Kidney (tissue), 14 donors: ENCODE data around the gene TFPI2. TPM values are rescaled to one million over a fixed set of nuclear protein-coding genes. Genes with fewer than 3 reads are reported as not detected.

Experiments used
- DNase-seq, 5 donors: peaks; one replicate each; pipeline ENCODE4 v3.0.0-alpha.2; 2013 to 2020
- FAIRE-seq: peaks from 2 replicates; lab custom pipeline; 2012; peaks lifted over from hg19 to GRCh38; lab: Jason Lieb, UNC
- H3K27ac ChIP-seq, 2 donors: one replicate each; pipeline ENCODE4 v1.7.0; 2013; ENCODE audit warnings: low read depth in 2 of 2, low read length in 2 of 2, inconsistent platforms in 1 of 2
- H3K27me3 ChIP-seq: one replicate; pipeline ENCODE4 v1.7.1; 2013; ENCODE audit warnings: low read length, inconsistent platforms; ENCODE audit not compliant: control insufficient read depth, insufficient read depth
- H3K36me3 ChIP-seq, 3 donors: one replicate each; pipeline versions ENCODE4 v1.7.0 to v1.7.1; 2013; ENCODE audit warnings: low read length in 3 of 3, control low read depth in 1 of 3, inconsistent platforms in 1 of 3; ENCODE audit not compliant: insufficient read depth in 3 of 3, control insufficient read depth in 2 of 3
- H3K4me1 ChIP-seq, 3 donors: one replicate each; pipeline versions ENCODE4 v1.7.0 to v1.7.1; 2013; ENCODE audit warnings: low read length in 3 of 3, inconsistent platforms in 1 of 3, low read depth in 1 of 3; ENCODE audit not compliant: control insufficient read depth in 2 of 3, insufficient read depth in 2 of 3
- H3K4me3 ChIP-seq, 3 donors: one replicate each; pipeline versions ENCODE4 v1.7.0 to v1.8.1; 2013; ENCODE audit warnings: low read length in 3 of 3, control low read depth in 1 of 3, inconsistent platforms in 1 of 3
- H3K9ac ChIP-seq, 3 donors: one replicate each; pipeline versions ENCODE4 v1.7.0 to v1.7.1; 2013; ENCODE audit warnings: low read length in 3 of 3, control low read depth in 1 of 3, inconsistent platforms in 1 of 3
- H3K9me3 ChIP-seq, 3 donors: one replicate each; pipeline versions ENCODE4 v1.7.0 to v1.7.1; 2013; ENCODE audit warnings: low read length in 3 of 3, control low read depth in 1 of 3, inconsistent platforms in 1 of 3; ENCODE audit not compliant: control insufficient read depth in 2 of 3, insufficient read depth in 1 of 3
- CTCF ChIP-seq: IDR thresholded peaks from 3 replicates; pipeline ENCODE4 v1.5.1; 2012; ENCODE audit warnings: mild to moderate bottlenecking, moderate library complexity, borderline replicate concordance; ENCODE audit not compliant: insufficient read depth; ENCODE audit errors: extremely low read depth
- intact Hi-C: fragments of 100-400 bp; cut with DNase I; formaldehyde crosslinking; loops from one replicate; pipeline ENCODE4 v1.11.1; 2022
- polyA plus RNA-seq: library from polyadenylated mRNA; stranded (reverse); fragments of 350-450 nt; fragmentation: Illumina TruSeq; extraction: RNeasy Lipid Tissue Mini Kit (QIAGEN cat#74804); gene quantifications from one replicate; pipeline ENCODE4 v1.2.3, GENCODE V29; 2014; ENCODE audit warnings: low read depth, low replicate concordance; ENCODE audit not compliant: insufficient read depth
- total RNA-seq: library from RNA; stranded (reverse); fragmentation: NEBNext Ultra II Directional; extraction: Animal tissue kit (Norgen Biotek cat#: 25700); gene quantifications from one replicate; pipeline ENCODE4 v1.2.1, GENCODE V29; 2021
- donor health status: control.
- donor health status: control.
- donor health status: control.
- donor health status: control.
- donor health status: control.
- donor health status: DM: yes; HTN: yes; CAD: no.
- donor health status: Normal renal cell carcinoma (clear cell type).

The TFPI2 gene
- total and polyA plus RNA-seq, 2 donors from 2014 or later, result 7.8 to 42.5 TPM

DNA sequence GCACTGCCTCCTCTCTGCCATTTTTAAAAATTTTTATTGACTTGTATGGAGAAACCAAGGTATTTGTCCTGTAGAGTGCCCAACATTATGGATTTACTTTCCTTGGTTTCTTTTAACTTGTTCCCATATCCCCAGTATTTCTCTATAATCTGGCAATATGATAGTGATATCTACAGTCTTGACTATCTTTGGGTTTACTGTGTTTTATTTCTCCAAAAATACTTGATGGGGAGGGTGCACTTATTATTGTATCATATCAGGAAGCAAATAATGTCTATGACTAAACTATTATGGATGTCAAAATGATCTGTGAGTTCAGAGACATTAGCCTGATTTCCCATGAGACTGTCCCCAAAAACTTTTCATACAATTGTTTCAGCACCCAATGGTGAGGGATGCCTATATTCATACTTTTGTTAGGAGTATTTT lies 6.6 kb downstream of the TFPI2 start:
- FAIRE-seq (no peak), DNase-seq (no peak)
- Histone ChIP-seq H3K4me1 (no peaks in the 10 kb centered on the region), H3K9ac (no peak overlapping the region), H3K9me3 (peaks cover 0 to 5% (median 2%) of the 10 kb centered on the region in 3 donors), H3K36me3 (no peaks in the 10 kb centered on the region), H3K27ac (no peak overlapping the region), H3K27me3 (no peaks in the 10 kb centered on the region), H3K4me3 (no peak overlapping the region)
- TF ChIP-seq CTCF, result no peak
- intact Hi-C loops, result no loop called here

- Histone ChIP-seq H3K9me3 (peaks cover 0 to 7% (median 2%) of the 10 kb centered on the region in 3 donors), H3K9ac (no peak overlapping the region), H3K27ac (no peak overlapping the region), H3K4me3 (no peak overlapping the region), H3K36me3 (no peaks in the 10 kb centered on the region), H3K4me1 (no peaks in the 10 kb centered on the region), H3K27me3 (no peaks in the 10 kb centered on the region)
- intact Hi-C loops, result no loop called here
- DNase-seq (no peak), FAIRE-seq (no peak)
- no peak for TF ChIP-seq CTCF
These were observed 7.3 kb downstream of the TFPI2 start for GRCh38 chr7:93883078-93883916.

GRCh38 chr7:93882468-93882867 lies 8.1 kb downstream of the TFPI2 start:
- FAIRE-seq, result no peak
- H3K9ac ChIP-seq, result no peak overlapping the region
- H3K9me3 ChIP-seq, result peaks cover 0 to 7% (median 2%) of the 10 kb centered on the region in 3 donors
- H3K36me3 ChIP-seq, result no peaks in the 10 kb centered on the region
- no peak for DNase-seq
- H3K27me3 ChIP-seq, result no peaks in the 10 kb centered on the region
- H3K4me3 ChIP-seq, result no peak overlapping the region
- no peaks in the 10 kb centered on the region for H3K4me1 ChIP-seq
- intact Hi-C loops, result no loop called here
- no peak for TF ChIP-seq CTCF
- H3K27ac ChIP-seq, result no peak overlapping the region
